Mucosa of rectum (tissue), 2 donors: ENCODE data around the gene SIPA1L3.

ENCODE experiments used
- H3K27ac ChIP-seq, 2 donors: one replicate each; pipeline ENCODE4 v1.7.0; 2013; ENCODE audit warnings: inconsistent platforms in 2 of 2, low read depth in 2 of 2, low read length in 2 of 2
- H3K27me3 ChIP-seq, 2 donors: one replicate each; pipeline ENCODE4 v1.7.0; 2013; ENCODE audit warnings: low read length in 2 of 2; ENCODE audit not compliant: control insufficient read depth in 2 of 2, insufficient read depth in 2 of 2
- H3K36me3 ChIP-seq, 2 donors: one replicate each; pipeline ENCODE4 v1.7.0; 2013; ENCODE audit warnings: low read length in 2 of 2; ENCODE audit not compliant: control insufficient read depth in 2 of 2, insufficient read depth in 2 of 2
- H3K4me1 ChIP-seq, 2 donors: one replicate each; pipeline ENCODE4 v1.7.0; 2013; ENCODE audit warnings: low read length in 2 of 2, mild to moderate bottlenecking in 1 of 2; ENCODE audit not compliant: control insufficient read depth in 2 of 2, insufficient read depth in 2 of 2
- H3K4me3 ChIP-seq, 2 donors: one replicate each; pipeline ENCODE4 v1.7.0; 2013; ENCODE audit warnings: low read length in 2 of 2
- H3K9ac ChIP-seq, 2 donors: one replicate each; pipeline ENCODE4 v1.7.0; 2013; ENCODE audit warnings: low read length in 2 of 2, low read depth in 1 of 2, mild to moderate bottlenecking in 1 of 2
- H3K9me3 ChIP-seq, 2 donors: one replicate each; pipeline ENCODE4 v1.7.0; 2013; ENCODE audit warnings: low read length in 2 of 2; ENCODE audit not compliant: control insufficient read depth in 2 of 2
- donor health status: healthy.
- donor health status: Normal muscosa, but diverticular disease.

The SIPA1L3 gene

DNA sequence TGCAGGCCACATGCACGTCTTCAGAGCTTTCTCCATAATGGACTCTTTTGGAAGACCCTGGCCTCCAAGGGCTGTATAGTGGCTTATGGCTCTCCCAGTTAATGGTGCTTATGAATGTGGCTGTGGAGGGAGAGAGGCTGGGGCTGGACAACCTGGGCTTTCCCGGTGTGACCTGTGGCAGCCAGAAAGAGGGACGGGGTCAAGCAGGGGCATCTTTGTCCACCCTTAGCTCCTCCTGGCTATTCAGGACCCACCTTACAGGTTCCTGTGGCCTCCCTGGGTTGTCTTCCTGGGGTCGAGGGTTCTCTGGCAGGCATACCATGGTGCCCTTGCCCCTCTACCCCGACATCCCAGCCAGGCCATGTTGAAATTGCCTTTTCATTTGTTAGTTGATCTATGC is 75.6 kb downstream of the SIPA1L3 start:
- Histone ChIP-seq H3K36me3 (no peaks in the 10 kb centered on the region), H3K9ac (no peak overlapping the region), H3K27ac (peak overlapping the region; percentile 54 to 56), H3K4me1 (peaks cover 41 to 43% of the 10 kb centered on the region in 2 donors), H3K27me3 (no peaks in the 10 kb centered on the region), H3K4me3 (no peak overlapping the region), H3K9me3 (no peaks in the 10 kb centered on the region)

DNA sequence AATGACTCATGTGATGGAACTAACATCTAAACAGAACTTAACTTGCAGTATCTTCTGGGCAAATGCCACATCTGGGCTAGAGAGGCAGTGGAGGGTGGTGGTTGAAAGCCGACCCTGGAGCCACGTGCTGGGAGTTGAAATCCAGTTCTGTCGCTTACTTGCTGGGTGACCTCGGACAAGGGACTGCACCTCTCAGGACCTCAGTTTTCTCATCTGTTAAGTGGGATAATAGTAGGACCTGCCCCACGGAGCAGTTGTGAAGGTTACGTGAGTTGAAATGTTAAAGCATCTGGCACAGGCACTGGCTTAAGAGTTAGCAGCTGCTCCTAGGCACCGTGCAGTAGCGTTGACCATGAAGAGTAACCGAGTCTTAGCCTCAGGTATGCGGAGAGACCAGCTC is 76.1 kb downstream of the SIPA1L3 start:
- Histone ChIP-seq H3K27ac (no peak overlapping the region), H3K4me1 (peaks cover 46 to 47% of the 10 kb centered on the region in 2 donors), H3K9me3 (no peaks in the 10 kb centered on the region), H3K9ac (no peak overlapping the region), H3K27me3 (no peaks in the 10 kb centered on the region), H3K4me3 (no peak overlapping the region), H3K36me3 (no peaks in the 10 kb centered on the region)

DNA sequence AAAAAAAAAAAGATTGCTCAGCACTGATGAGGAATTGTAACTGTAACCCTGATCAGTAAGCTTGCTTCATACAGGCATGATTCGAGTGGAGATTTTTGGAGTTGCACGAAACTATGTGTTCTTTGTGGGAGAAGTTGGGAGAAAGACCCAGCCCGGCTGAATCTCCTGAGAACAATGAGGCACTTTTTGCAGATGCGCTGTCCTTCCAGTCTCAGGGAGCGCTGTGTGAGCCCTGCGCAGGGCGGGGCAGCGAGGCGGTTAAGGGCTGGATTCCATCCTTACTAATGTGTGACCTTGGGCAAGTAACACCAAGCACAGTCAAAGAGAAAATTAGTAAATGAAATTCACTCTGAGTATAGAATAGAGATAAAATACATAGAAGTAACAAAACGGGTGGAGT is 76.9 kb downstream of the SIPA1L3 start:
- Histone ChIP-seq H3K36me3 (no peaks in the 10 kb centered on the region), H3K9me3 (no peaks in the 10 kb centered on the region), H3K4me1 (peaks cover 49 to 50% of the 10 kb centered on the region in 2 donors), H3K4me3 (no peak overlapping the region), H3K9ac (no peak overlapping the region), H3K27me3 (no peaks in the 10 kb centered on the region), H3K27ac (no peak overlapping the region)

DNA sequence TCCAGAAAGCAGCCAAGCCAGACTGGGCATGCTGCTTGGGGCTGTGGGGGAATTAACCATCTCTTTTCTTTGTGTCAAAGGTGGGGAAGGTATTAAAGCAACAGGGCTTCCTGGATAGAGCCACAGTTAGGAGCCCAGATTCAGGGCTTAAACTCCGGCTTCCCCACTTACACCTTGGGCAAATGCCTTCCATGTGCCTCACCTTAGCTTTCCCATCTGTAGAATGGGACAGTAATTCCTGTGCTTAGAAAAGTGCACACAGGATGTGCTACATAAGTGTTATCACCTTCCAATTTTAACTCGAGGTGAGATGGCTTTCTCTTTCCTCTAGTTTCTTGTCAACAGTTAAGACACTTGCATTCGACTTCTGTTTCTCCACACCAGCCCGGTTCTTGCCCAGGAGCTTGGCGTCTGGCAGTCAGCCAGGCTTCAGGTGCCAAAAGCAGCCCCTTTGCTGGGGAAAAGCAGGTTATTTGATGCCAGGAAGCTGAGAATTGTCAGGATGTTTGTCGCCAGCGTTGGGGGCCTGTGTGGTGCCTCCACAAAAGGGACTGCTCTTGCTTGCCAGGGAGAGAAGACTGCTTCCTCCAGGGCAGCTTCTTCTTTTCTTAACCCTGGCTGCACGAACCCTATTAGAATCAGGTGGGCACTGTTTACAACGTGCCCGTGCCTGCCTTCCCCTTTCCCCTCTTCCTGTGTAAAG is 79.2 kb downstream of the SIPA1L3 start:
- Histone ChIP-seq H3K4me3 (no peak overlapping the region), H3K9me3 (no peaks in the 10 kb centered on the region), H3K9ac (no peak overlapping the region), H3K27ac (no peak overlapping the region), H3K27me3 (no peaks in the 10 kb centered on the region), H3K36me3 (no peaks in the 10 kb centered on the region), H3K4me1 (peaks cover 32 to 36% of the 10 kb centered on the region in 2 donors)

DNA sequence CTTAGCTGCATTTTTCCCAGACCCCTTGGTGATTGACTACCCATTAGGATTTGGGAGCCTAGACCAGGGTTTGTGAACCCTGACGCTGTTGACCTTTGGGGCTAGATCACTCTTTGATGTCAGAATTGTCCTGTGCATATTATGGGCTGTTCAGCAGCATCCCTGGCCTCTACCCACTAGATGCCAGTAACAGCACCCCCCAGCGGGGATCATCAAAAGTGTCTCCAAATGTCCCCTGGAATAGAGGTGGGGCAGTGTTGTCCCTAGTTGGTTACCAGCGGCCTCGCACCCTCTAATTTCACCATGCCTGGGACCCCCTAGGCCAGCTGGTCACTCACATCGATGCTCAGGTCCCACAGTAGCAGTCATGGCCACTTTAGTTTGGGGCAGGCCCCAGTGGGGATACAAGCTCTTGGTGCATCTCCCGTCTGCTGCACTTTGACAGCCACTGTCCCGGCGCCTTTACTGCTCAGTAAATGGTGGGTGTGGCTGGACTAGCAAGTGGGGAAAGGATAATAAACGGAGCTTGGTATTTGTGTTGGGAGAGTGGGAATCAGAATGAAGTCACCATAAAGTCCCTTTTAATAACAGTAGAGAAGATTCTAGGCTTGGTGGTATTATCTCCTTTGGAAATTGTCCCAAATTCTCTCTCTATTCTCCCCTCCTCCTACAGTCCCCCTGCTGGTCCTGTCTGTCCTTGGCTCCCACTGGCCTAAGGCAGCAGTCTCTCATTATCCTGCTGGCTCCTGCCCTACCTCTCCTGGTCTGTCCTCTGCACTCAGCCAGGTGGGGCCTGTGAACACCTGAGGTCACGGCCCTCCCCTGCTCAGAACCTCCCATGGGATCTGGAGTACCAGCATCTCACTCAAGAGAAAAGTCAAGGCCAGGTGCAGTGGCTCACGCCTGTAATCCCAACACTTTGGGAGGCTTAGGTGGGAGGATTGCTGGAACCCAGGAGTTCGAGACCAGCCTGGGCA is 80.6 kb downstream of the SIPA1L3 start:
- no peaks in the 10 kb centered on the region for H3K36me3 ChIP-seq
- H3K27ac ChIP-seq = peak overlapping the region; percentile 43 to 47
- H3K9ac ChIP-seq = no peak overlapping the region
- H3K9me3 ChIP-seq = no peaks in the 10 kb centered on the region
- peaks cover 20 to 25% of the 10 kb centered on the region in 2 donors for H3K4me1 ChIP-seq
- H3K27me3 ChIP-seq = no peaks in the 10 kb centered on the region
- no peak overlapping the region for H3K4me3 ChIP-seq

DNA sequence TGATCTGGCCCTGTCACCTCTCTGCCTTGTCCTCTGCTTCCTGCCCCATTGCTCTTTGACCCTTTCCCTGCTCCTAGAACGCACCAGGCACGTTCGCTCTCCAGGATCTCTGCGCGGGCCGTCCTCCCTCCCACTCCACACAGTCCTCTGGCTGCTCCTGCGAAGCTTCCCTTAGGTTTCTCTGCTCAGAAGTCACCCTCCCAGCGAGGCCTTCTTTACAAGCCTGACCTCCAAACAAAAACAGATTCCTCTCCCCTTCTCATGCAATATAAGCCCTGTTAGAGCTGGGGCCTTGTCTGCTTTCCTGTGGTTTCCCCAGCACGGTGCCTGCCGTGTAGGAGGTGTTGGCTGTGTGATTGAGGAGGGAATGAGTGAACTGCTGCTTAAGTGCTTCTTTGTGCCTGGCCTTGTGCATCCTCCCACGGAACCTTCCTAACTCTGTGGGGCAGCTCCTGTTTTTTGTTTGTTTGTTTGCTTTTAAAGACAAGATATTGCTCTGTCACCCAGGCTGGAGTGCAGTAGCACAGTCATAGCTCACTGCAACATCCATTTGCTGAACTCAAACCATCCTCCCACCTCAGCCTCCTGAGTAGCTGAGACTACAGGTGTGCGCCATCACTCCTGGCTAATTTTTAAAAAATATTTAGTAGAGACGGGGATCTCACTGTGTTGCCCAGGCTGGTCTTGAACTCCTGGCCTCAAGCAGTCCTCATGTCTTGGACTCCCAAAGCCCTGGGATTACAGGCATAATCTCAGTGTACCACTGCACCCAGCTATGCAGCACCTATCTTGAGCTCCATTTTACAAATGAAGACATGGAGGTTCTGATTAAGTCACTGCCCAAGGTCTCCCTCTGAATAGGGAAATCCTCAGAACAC is 82.0 kb downstream of the SIPA1L3 start:
- Histone ChIP-seq H3K9me3 (no peaks in the 10 kb centered on the region), H3K36me3 (no peaks in the 10 kb centered on the region), H3K27ac (no peak overlapping the region), H3K4me3 (no peak overlapping the region), H3K4me1 (peaks cover 12 to 19% of the 10 kb centered on the region in 2 donors), H3K9ac (no peak overlapping the region), H3K27me3 (no peaks in the 10 kb centered on the region)

DNA sequence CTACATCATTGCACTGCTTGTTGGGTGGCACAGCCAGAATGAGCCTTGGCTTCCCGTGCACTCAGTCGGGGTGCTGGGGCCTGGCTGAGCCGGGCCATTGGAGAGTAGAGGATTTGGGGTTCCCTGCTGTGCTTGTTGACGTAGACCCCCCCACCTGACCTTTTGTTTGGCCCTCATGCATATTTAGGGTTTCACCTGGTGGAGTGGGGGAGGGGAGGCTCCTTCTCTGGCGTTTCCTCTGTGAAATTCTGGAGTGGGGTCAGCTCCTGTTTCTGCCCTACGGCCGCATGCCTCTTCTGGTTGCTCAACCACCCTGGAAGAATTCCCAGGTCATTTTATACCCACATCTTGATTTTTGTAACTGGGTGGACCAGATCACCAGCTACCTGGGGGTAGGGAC is 82.8 kb downstream of the SIPA1L3 start:
- Histone ChIP-seq H3K27me3 (no peaks in the 10 kb centered on the region), H3K36me3 (peaks cover 0 to 3% of the 10 kb centered on the region in 2 donors), H3K4me3 (no peak overlapping the region), H3K4me1 (peaks cover 12 to 19% of the 10 kb centered on the region in 2 donors), H3K9me3 (no peaks in the 10 kb centered on the region), H3K27ac (no peak overlapping the region), H3K9ac (no peak overlapping the region)

DNA sequence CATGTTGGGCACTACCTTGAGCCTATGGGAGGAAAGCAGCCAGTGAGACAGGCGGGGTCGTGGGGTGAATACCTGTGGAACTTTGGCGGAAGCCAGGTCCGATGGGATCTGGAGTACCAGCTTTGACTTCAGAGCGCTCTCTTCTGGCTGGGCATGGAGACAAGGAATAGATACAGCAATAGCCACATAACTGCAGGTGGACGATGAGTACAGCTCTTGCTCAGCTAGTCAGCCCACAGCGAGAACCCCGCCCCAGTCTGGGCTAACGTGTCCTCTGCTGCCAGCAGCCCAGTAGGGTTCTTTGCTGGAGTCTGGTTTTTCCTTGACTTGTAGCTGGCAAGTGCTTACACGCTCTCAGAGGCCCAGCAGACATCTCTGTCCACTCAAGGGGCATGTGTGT is 83.4 kb downstream of the SIPA1L3 start:
- Histone ChIP-seq H3K27me3 (no peaks in the 10 kb centered on the region), H3K36me3 (peaks cover 0 to 3% of the 10 kb centered on the region in 2 donors), H3K4me1 (peaks cover 12 to 19% of the 10 kb centered on the region in 2 donors), H3K4me3 (no peak overlapping the region), H3K27ac (no peak overlapping the region), H3K9me3 (no peaks in the 10 kb centered on the region), H3K9ac (no peak overlapping the region)

DNA sequence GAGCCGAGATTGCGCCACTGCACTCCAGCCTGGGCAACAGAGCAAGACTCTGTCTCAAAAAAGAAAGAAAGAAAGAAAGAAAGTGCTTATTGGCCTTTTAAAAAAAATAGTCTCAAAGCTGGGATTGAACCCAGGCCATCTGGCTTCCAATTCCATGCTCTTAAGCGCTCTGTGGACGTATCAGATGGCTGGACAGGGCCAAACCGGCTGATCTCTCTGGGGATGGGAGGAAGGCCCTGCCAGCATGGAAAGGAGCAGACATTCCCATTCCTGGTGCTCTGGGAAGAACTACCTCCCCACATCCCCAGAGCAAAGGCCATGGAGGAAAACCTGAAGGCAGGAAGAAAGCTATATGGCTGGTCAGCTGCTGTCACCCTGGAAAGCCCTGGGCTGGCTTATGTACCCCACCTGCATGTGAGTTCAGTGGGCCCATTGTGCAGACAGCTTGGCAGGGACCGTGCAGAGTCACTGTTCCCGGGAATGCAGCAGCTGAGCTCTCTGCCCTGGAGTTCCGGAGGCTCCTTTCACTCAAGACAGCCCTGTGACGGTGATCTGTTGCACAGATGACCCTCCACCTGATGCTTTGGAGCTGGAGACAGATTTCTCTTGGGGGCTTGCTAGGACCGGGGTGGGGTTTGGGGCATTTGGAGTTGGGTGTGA is 84.3 kb downstream of the SIPA1L3 start:
- no peak overlapping the region for H3K9ac ChIP-seq
- peaks cover 0 to 3% of the 10 kb centered on the region in 2 donors for H3K36me3 ChIP-seq
- no peaks in the 10 kb centered on the region for H3K9me3 ChIP-seq
- no peaks in the 10 kb centered on the region for H3K27me3 ChIP-seq
- H3K4me3 ChIP-seq = no peak overlapping the region
- peaks cover 12 to 19% of the 10 kb centered on the region in 2 donors for H3K4me1 ChIP-seq
- no peak overlapping the region for H3K27ac ChIP-seq
